ENCODE measurements around the gene GPR108.

GPR108 gene

DNA sequence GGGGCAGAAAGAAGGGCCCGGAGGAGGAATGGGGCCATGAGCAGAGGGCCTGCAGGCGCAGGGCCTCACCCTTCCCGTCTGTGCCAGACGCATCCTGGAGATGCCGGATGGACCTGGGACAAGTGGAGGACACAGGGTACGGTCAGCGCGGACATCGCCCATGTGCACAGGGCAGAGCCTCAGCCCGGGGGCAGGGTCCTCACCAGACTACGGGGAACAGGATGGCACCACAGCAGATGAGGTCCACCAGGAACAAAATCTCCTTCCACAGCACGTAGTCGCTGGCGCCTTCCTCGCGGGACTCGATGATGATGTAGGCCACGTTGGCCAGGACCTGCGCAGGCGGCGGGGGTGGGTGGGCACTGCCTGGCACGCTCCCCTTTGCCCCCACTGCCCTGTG lies 5.6 kb downstream of the GPR108 start:
- peaks cover 41% of the 10 kb centered on the region for H3K4me1 ChIP-seq (ENCODE audit: control insufficient read depth, insufficient read depth, low read length)
- H3K9me3 ChIP-seq (ENCODE audit: control insufficient read depth, low read length), result no peaks in the 10 kb centered on the region
- peaks cover 7% of the 10 kb centered on the region for H3K36me3 ChIP-seq (ENCODE audit: control insufficient read depth, insufficient read depth, low read length)
- H3K4me3 ChIP-seq (ENCODE audit: low read length), result no peak overlapping the region
- H3K9ac ChIP-seq (ENCODE audit: low read length), result no peak overlapping the region
- no peaks in the 10 kb centered on the region for H3K27me3 ChIP-seq (ENCODE audit: control insufficient read depth, insufficient read depth, low read length)

DNA sequence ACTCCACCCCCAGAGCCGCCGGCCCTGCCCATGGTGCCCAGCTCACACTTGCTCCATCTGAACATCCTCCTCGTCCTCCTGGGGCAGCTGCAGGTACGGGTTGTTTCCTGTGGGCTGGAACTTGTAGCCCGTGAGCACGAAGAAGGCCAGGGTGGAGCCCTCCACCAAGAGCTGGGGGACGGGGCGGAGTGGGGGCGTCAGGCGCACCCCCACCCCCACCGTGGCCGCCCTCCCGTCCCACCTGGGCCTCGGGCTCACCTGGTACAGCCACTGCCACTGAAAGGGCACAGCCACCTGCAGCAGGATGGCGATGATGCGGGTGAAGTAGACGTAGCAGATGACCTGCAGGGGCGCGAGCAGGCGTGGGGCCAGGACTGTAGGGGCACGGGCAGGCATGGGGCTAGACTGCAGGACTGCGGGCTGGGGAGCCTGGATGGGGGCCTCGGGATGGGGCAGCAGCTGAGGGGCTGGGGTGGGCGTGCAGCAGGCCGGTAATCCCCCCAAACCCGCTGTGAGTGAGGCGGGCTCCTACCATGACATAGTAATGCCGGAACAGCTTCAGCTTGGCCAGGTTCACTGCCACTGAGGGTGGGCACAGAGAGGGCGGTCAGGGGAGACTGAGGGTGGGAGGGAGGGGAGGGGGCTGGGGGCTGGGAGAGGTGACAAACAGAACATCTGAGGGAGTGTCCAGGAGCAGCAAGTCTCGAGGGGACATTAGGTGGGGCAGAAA lies 6.3 kb downstream of the GPR108 start:
- Histone ChIP-seq H3K36me3 (ENCODE audit: control insufficient read depth, insufficient read depth, low read length) (peaks cover 7% of the 10 kb centered on the region), H3K4me3 (ENCODE audit: low read length) (no peak overlapping the region), H3K4me1 (ENCODE audit: control insufficient read depth, insufficient read depth, low read length) (peaks cover 37% of the 10 kb centered on the region), H3K9me3 (ENCODE audit: control insufficient read depth, low read length) (no peaks in the 10 kb centered on the region), H3K27me3 (ENCODE audit: control insufficient read depth, insufficient read depth, low read length) (no peaks in the 10 kb centered on the region), H3K9ac (ENCODE audit: low read length) (no peak overlapping the region)

DNA sequence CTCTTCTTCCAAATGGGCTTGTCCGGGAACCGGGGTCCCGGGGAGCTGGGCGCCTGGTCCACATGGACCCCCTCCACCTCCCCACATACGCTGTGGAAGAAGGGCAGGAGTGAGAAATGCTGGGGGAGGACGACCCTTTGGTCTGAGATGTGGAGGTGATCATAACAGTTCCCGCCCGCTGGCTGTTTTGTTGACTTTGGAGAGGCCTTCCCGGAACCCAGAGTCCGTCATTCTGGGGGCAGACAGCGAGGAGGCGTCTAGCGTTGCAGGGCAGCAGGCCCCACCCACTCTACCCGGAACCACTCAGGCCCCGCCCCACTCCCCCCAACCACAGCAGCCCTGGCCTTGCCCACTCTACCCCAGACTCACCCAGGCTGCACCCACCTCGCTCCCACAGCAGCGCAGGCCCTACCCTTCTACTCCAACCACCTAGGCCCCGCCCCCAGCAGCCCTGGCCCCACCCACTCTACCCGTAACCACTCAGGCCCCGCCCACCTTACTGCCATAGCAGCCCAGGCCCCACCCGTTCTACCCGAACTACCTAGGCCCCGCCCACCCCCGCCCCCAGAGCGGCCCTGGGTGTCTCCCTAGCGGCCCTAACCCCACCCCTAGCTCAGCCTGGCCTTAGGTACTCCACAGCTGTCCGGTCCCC lies 7.1 kb downstream of the GPR108 start:
- Histone ChIP-seq H3K4me1 (ENCODE audit: control insufficient read depth, insufficient read depth, low read length) (peaks cover 32% of the 10 kb centered on the region), H3K9me3 (ENCODE audit: control insufficient read depth, low read length) (no peaks in the 10 kb centered on the region), H3K4me3 (ENCODE audit: low read length) (peak overlapping the region; percentile 44), H3K27me3 (ENCODE audit: control insufficient read depth, insufficient read depth, low read length) (no peaks in the 10 kb centered on the region), H3K36me3 (ENCODE audit: control insufficient read depth, insufficient read depth, low read length) (peaks cover 7% of the 10 kb centered on the region), H3K9ac (ENCODE audit: low read length) (peak overlapping the region; percentile 51)

DNA sequence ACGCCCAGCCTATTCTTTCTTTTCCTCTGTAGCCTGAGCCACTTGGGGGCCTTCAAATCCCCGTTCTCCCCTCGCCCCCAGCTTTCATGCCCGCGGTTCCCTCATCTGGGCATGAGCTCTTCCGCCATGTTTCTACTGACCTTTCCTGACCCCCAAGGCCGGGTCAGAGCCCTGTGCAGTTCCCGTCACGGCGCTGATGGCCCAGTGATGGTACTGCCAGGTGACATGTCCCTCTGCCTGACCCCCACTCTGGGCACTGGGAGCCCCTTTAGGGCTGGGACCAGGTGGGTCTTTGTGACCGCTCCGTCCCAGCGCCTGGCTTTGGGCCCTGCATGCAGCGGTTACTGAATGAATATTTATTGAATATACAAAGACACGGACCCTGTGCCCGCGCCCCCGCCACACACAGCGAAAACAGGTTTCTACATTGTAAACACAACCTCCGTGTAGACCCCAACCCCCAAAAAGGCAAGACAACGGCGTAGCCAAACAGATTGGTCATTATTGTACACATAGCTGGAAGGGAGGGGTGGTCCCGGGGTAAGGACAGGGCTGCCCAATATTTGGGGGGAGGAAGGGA lies 7.7 kb downstream of the GPR108 start:
- Histone ChIP-seq H3K4me3 (ENCODE audit: low read length) (peak overlapping the region; percentile 44), H3K36me3 (ENCODE audit: control insufficient read depth, insufficient read depth, low read length) (peaks cover 7% of the 10 kb centered on the region), H3K27me3 (ENCODE audit: control insufficient read depth, insufficient read depth, low read length) (no peaks in the 10 kb centered on the region), H3K9ac (ENCODE audit: low read length) (peak overlapping the region; percentile 51), H3K9me3 (ENCODE audit: control insufficient read depth, low read length) (no peaks in the 10 kb centered on the region), H3K4me1 (ENCODE audit: control insufficient read depth, insufficient read depth, low read length) (peaks cover 33% of the 10 kb centered on the region)

DNA sequence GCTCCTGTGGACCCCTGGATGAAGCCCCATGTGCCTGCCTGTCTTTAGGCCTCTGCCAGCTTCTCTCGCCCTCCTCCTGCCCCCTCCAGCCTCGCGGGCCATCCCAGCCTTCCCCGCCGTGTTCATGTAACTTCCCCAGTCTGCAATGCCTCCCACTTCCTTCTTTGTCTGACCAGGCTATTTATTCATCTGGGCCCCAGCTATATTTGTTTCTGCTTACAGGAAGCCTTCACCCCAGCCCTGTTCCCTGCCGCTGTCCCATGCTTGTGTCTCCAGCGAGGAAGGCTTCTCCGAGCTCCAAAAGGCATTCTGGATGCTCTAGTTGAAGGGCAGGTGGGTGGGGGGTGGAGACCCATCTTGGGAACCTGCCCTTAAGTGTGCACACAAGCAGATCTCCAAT lies 9.0 kb downstream of the GPR108 start:
- H3K27me3 ChIP-seq (ENCODE audit: control insufficient read depth, insufficient read depth, low read length), result no peaks in the 10 kb centered on the region
- no peak overlapping the region for H3K4me3 ChIP-seq (ENCODE audit: low read length)
- no peaks in the 10 kb centered on the region for H3K9me3 ChIP-seq (ENCODE audit: control insufficient read depth, low read length)
- H3K9ac ChIP-seq (ENCODE audit: low read length), result peak overlapping the region; percentile 18
- peaks cover 5% of the 10 kb centered on the region for H3K36me3 ChIP-seq (ENCODE audit: control insufficient read depth, insufficient read depth, low read length)
- peaks cover 33% of the 10 kb centered on the region for H3K4me1 ChIP-seq (ENCODE audit: control insufficient read depth, insufficient read depth, low read length)

DNA sequence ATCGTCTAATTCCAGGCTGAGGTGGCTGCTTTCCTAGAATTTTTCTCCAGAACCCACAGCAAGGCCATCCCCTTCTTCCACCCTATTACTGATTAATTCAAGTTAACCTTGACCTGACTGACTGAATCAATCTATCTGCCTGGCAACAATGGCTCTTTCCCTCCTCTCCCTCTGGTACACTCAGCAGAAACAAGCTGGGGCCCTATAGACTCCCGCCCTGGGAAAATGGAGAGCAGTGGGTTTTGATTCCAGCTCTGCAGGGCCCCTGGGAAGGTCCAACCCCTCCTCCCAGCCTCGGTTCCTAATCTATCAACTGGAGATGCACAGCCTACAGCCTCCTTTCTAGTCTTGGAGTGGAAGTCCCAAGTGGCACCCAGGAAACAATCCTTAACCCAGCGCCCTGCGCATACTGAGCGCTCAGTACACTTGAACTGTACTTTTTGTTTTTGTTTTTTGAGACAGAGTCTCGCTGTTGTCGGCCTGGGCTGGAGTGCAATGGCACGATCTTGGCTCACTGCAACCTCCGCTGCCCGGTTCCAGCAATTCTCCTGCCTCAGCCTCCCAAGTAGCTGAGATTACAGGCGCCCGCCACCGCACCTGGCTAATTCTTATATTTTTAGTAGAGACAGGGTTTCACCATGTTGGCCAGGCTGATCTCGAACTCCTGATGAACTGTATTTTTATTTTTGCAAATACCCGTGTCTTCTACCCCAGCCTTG lies 11.7 kb downstream of the GPR108 start:
- H3K4me1 ChIP-seq (ENCODE audit: control insufficient read depth, insufficient read depth, low read length), result peaks cover 28% of the 10 kb centered on the region
- no peak overlapping the region for H3K9ac ChIP-seq (ENCODE audit: low read length)
- H3K27me3 ChIP-seq (ENCODE audit: control insufficient read depth, insufficient read depth, low read length), result no peaks in the 10 kb centered on the region
- H3K4me3 ChIP-seq (ENCODE audit: low read length), result no peak overlapping the region
- H3K36me3 ChIP-seq (ENCODE audit: control insufficient read depth, insufficient read depth, low read length), result no peaks in the 10 kb centered on the region
- H3K9me3 ChIP-seq (ENCODE audit: control insufficient read depth, low read length), result no peaks in the 10 kb centered on the region

DNA sequence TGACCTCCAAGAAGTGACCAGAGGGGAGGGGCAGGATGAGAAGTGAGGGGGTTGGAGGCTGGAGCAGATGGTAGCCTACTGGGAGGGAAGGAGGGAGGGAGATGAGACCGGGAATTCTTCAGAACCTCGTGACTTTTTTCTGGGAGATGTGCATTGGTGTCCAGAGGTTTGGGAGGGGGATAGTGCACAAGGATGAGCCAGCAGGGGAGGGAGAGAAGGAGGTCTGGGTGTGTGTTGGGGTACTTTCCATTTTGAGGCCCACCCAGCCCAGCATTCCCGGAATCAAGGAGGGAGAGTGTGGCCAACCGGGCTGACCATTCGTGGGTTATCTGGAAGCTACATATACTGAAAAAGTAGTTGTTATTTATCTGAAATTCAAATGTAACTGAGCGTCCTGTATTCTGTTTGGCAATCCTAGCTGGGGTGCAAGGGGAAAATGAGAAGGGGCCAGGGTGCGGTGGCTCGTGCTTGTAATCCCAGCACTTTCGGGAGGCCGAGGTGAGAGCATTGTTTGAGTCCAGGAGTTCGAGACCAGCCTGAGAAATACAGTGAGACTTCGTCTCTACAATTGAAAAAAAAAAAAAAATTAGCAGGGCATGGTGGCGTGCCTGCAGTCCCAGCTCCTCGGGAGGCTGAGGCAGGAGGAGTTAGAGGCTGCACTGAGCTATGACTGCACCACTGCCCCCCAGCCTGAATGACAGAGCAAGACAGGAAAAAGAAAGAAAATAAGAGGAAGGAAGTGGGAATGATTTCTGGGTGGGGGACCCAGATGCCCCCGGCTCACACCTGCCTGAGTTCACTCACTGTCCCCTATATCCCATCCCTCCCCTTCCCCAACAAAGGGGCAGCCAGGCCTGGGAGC lies 12.5 kb downstream of the GPR108 start:
- no peak overlapping the region for H3K4me3 ChIP-seq (ENCODE audit: low read length)
- H3K36me3 ChIP-seq (ENCODE audit: control insufficient read depth, insufficient read depth, low read length), result no peaks in the 10 kb centered on the region
- no peaks in the 10 kb centered on the region for H3K9me3 ChIP-seq (ENCODE audit: control insufficient read depth, low read length)
- H3K27me3 ChIP-seq (ENCODE audit: control insufficient read depth, insufficient read depth, low read length), result no peaks in the 10 kb centered on the region
- H3K9ac ChIP-seq (ENCODE audit: low read length), result no peak overlapping the region
- H3K4me1 ChIP-seq (ENCODE audit: control insufficient read depth, insufficient read depth, low read length), result peaks cover 23% of the 10 kb centered on the region

DNA sequence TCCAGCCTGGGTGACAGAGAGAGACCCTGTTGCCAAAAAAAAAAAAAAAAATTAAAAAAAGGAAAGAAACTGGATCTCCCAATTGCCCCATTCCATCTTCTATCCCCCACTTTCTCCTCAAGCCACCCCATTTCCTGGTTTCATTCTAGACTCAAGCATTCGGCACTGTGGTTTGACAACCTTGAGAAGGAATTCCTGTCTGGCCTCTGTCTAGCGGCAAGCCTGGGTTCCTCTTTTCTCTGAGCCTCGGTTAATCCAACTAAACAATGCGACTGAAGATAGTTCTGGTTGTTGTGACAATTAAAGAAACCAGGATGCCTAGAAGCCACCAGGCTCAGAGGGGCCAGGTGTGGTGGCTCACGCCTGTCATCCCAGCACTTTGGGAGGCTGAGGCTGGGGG lies 13.6 kb downstream of the GPR108 start:
- H3K4me3 ChIP-seq (ENCODE audit: low read length), result no peak overlapping the region
- H3K4me1 ChIP-seq (ENCODE audit: control insufficient read depth, insufficient read depth, low read length), result peaks cover 13% of the 10 kb centered on the region
- no peak overlapping the region for H3K9ac ChIP-seq (ENCODE audit: low read length)
- H3K27me3 ChIP-seq (ENCODE audit: control insufficient read depth, insufficient read depth, low read length), result no peaks in the 10 kb centered on the region
- H3K36me3 ChIP-seq (ENCODE audit: control insufficient read depth, insufficient read depth, low read length), result no peaks in the 10 kb centered on the region
- no peaks in the 10 kb centered on the region for H3K9me3 ChIP-seq (ENCODE audit: control insufficient read depth, low read length)

DNA sequence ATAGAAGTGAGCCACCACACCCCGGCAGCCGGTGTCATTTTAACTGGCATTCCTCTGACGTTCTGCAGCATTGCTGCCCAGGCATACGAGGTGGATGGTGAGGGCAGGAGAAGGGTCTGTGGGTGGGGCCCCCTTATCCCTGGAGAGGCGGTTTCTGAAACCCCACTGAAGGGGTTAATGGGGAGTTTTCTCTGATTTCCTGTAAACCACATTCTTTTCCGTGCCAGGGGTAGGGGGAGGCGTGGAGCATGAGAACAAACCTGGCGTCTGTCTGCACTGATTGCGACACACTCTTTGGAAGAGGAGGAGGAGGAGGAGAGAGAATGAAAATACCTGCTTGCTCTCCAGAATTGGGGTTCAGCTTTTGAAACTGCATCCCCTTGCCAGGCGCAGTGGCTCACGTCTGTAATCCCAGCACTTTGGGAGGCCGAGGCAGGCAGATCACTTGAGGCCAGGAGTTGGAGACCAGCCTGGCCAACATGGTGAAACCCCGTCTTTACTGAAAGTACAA lies 14.2 kb downstream of the GPR108 start:
- H3K27me3 ChIP-seq (ENCODE audit: control insufficient read depth, insufficient read depth, low read length), result no peaks in the 10 kb centered on the region
- H3K9me3 ChIP-seq (ENCODE audit: control insufficient read depth, low read length), result no peaks in the 10 kb centered on the region
- H3K4me1 ChIP-seq (ENCODE audit: control insufficient read depth, insufficient read depth, low read length), result peaks cover 7% of the 10 kb centered on the region
- H3K9ac ChIP-seq (ENCODE audit: low read length), result no peak overlapping the region
- no peaks in the 10 kb centered on the region for H3K36me3 ChIP-seq (ENCODE audit: control insufficient read depth, insufficient read depth, low read length)
- no peak overlapping the region for H3K4me3 ChIP-seq (ENCODE audit: low read length)

DNA sequence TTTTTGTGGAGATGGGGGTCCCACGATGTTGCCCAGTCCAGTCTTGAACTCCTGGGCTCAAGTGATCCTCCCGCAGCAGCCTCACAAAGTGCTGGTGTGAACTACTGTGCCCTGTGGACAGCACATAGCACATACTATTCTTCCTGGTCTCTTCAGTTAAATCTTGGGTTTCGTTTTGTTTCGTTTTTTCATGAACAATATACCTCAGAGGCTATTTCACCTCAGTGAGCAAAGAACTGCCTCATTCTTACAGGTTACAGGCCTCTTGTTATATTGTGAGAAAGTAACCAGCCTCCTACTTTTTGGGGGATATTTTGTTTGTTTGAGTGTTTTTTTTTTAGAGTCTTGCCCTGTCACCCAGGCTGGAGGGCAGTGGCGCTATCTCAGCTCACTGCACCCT lies 15.6 kb downstream of the GPR108 start:
- H3K4me1 ChIP-seq (ENCODE audit: control insufficient read depth, insufficient read depth, low read length), result peaks cover 6% of the 10 kb centered on the region
- no peaks in the 10 kb centered on the region for H3K27me3 ChIP-seq (ENCODE audit: control insufficient read depth, insufficient read depth, low read length)
- no peaks in the 10 kb centered on the region for H3K36me3 ChIP-seq (ENCODE audit: control insufficient read depth, insufficient read depth, low read length)
- H3K9ac ChIP-seq (ENCODE audit: low read length), result no peak overlapping the region
- no peak overlapping the region for H3K4me3 ChIP-seq (ENCODE audit: low read length)
- no peaks in the 10 kb centered on the region for H3K9me3 ChIP-seq (ENCODE audit: control insufficient read depth, low read length)

DNA sequence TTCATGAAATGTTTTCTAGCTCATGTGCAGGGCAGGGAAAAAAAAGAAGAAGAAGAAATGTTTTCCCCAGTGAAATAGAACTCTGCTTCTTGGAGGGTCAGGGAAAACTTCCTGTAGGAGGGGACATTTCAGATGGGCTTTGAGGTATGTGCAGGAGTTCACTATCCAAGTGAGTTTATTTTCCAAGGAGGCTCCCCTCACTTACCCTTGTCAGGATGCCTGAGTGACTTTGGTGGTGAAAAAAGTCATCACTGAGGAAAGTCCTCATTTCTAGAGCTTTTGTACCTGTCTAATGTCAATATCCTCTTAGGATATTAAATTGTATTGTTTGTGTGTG lies 16.3 kb downstream of the GPR108 start:
- no peak overlapping the region for H3K4me3 ChIP-seq (ENCODE audit: low read length)
- H3K9ac ChIP-seq (ENCODE audit: low read length), result no peak overlapping the region
- no peaks in the 10 kb centered on the region for H3K27me3 ChIP-seq (ENCODE audit: control insufficient read depth, insufficient read depth, low read length)
- no peaks in the 10 kb centered on the region for H3K36me3 ChIP-seq (ENCODE audit: control insufficient read depth, insufficient read depth, low read length)
- no peaks in the 10 kb centered on the region for H3K9me3 ChIP-seq (ENCODE audit: control insufficient read depth, low read length)
- peaks cover 6% of the 10 kb centered on the region for H3K4me1 ChIP-seq (ENCODE audit: control insufficient read depth, insufficient read depth, low read length)
